GM19463 (cell line): Measurements from ENCODE around the gene SLC6A13.
"Not testable (repeated sequence)": the region's sequence is repeated elsewhere in the genome, so short reads cannot be mapped to it uniquely, and the experiment has no call there.

Source experiments
- ATAC-seq: cut with Tn5 transposase; IDR thresholded peaks from one replicate; pipeline ENCODE4 v1.9.1; 2021; ENCODE audit warnings: mild to moderate bottlenecking, moderate library complexity; ENCODE audit not compliant: unreplicated experiment

Gene SLC6A13

GRCh38 chr12:218221-218620 is 44.4 kb downstream of the SLC6A13 start:
- no peak for ATAC-seq

- not testable (repeated sequence) for ATAC-seq
These were observed 45.6 kb downstream of the SLC6A13 start for GRCh38 chr12:217029-217428.

- ATAC-seq: no peak
These were observed 47.5 kb downstream of the SLC6A13 start for GRCh38 chr12:215116-215515.

- ATAC-seq: no peak
These were observed 48.5 kb downstream of the SLC6A13 start, which contains the start of gene SLC6A12 for GRCh38 chr12:214003-214741. TSS of gene SLC6A12 (minus strand) at chr12:214157. CDS start at chr12:209986, 4,171 bp downstream.

GRCh38 chr12:213527-213932 is 49.1 kb downstream of the SLC6A13 start:
- ATAC-seq: no peak

GRCh38 chr12:212715-213526 is 49.7 kb downstream of the SLC6A13 start:
- ATAC-seq: no peak

GRCh38 chr12:212415-212714 is 50.3 kb downstream of the SLC6A13 start:
- no peak for ATAC-seq

GRCh38 chr12:211639-212414 is 50.8 kb downstream of the SLC6A13 start:
- no peak for ATAC-seq

GRCh38 chr12:211142-211465 is 51.5 kb downstream of the SLC6A13 start:
- ATAC-seq: no peak

GRCh38 chr12:210277-211141 is 52.1 kb downstream of the SLC6A13 start:
- ATAC-seq: no peak

GRCh38 chr12:209851-210250 is 52.8 kb downstream of the SLC6A13 start:
- no peak for ATAC-seq

- ATAC-seq: no peak
These were observed 53.4 kb downstream of the SLC6A13 start for GRCh38 chr12:209246-209645.

- no peak for ATAC-seq
These were observed 53.8 kb downstream of the SLC6A13 start for GRCh38 chr12:208813-209212.

GRCh38 chr12:207804-208203 is 54.8 kb downstream of the SLC6A13 start:
- ATAC-seq: no peak

- no peak for ATAC-seq
These were observed 55.7 kb downstream of the SLC6A13 start for GRCh38 chr12:206746-207440.

- ATAC-seq: no peak
These were observed 57.6 kb downstream of the SLC6A13 start for GRCh38 chr12:205026-205425.

- ATAC-seq: no peak
These were observed 58.4 kb downstream of the SLC6A13 start for GRCh38 chr12:204261-204678.

GRCh38 chr12:203462-204260 is 59.0 kb downstream of the SLC6A13 start:
- ATAC-seq: no peak

- no peak for ATAC-seq
These were observed 59.6 kb downstream of the SLC6A13 start for GRCh38 chr12:203074-203461.
